ENCODE data around the gene ALLC. TPM values are rescaled to one million over a fixed set of nuclear protein-coding genes. Genes with fewer than 3 reads are reported as not detected.

The ALLC gene
- total RNA-seq, 1 experiment from 2014 or later = not detected

- no peaks in the 10 kb centered on the region for H3K9me3 Mint-ChIP-seq (ENCODE audit: unreplicated experiment)
- no peaks in the 10 kb centered on the region for H3K27me3 Mint-ChIP-seq (ENCODE audit: insufficient read depth, unreplicated experiment)
- no peak for DNase-seq (ENCODE audit: unreplicated experiment)
- H3K4me3 Mint-ChIP-seq (ENCODE audit: unreplicated experiment) = no peak overlapping the region
- H3K36me3 Mint-ChIP-seq (ENCODE audit: insufficient read depth, unreplicated experiment) = no peaks in the 10 kb centered on the region
- POLR2A ChIA-PET = no interaction called here
- TF ChIP-seq CTCF (IDR thresholded peaks at IDR 0.05; ENCODE audit: unreplicated experiment) = no peak
- no TSS peak for BruUV-seq (replicated peaks)
- no peak overlapping the region for H3K27ac Mint-ChIP-seq (ENCODE audit: low read depth, unreplicated experiment)
- intact Hi-C loops (cut with micrococcal nuclease) = no loop called here
- CTCF ChIA-PET = no interaction called here
- no peaks in the 10 kb centered on the region for H3K4me1 Mint-ChIP-seq (ENCODE audit: insufficient read depth, unreplicated experiment)
Measured at GRCh38 chr2:3641181-3641580, 16.8 kb upstream of the ALLC start.

GRCh38 chr2:3641841-3642421, 16.1 kb upstream of the ALLC start:
- no peak overlapping the region for H3K4me3 Mint-ChIP-seq (ENCODE audit: unreplicated experiment)
- no peaks in the 10 kb centered on the region for H3K9me3 Mint-ChIP-seq (ENCODE audit: unreplicated experiment)
- no peaks in the 10 kb centered on the region for H3K36me3 Mint-ChIP-seq (ENCODE audit: insufficient read depth, unreplicated experiment)
- no peaks in the 10 kb centered on the region for H3K4me1 Mint-ChIP-seq (ENCODE audit: insufficient read depth, unreplicated experiment)
- H3K27ac Mint-ChIP-seq (ENCODE audit: low read depth, unreplicated experiment) = no peak overlapping the region
- BruUV-seq (replicated peaks) = no TSS peak
- DNase-seq (ENCODE audit: unreplicated experiment) = no peak
- no peak for TF ChIP-seq CTCF (IDR thresholded peaks at IDR 0.05; ENCODE audit: unreplicated experiment)
- H3K27me3 Mint-ChIP-seq (ENCODE audit: insufficient read depth, unreplicated experiment) = no peaks in the 10 kb centered on the region
- CTCF ChIA-PET = interaction anchor here (0.6 kb wide), 1 partner anchor 10 kb away, joined by 4 read pairs; no protein-coding TSS in a partner anchor
- POLR2A ChIA-PET = interaction anchor here (0.8 to 1.0 kb wide), 2 partner anchors 19 to 21 kb away, joined by 3 to 4 read pairs; no protein-coding TSS in a partner anchor
- intact Hi-C loops (cut with micrococcal nuclease) = no loop called here

- Mint-ChIP-seq H3K4me1 (ENCODE audit: insufficient read depth, unreplicated experiment) (no peaks in the 10 kb centered on the region), H3K36me3 (ENCODE audit: insufficient read depth, unreplicated experiment) (no peaks in the 10 kb centered on the region), H3K27me3 (ENCODE audit: insufficient read depth, unreplicated experiment) (no peaks in the 10 kb centered on the region), H3K9me3 (ENCODE audit: unreplicated experiment) (no peaks in the 10 kb centered on the region), H3K4me3 (ENCODE audit: unreplicated experiment) (no peak overlapping the region), H3K27ac (ENCODE audit: low read depth, unreplicated experiment) (no peak overlapping the region)
- intact Hi-C loops (cut with micrococcal nuclease) = no loop called here
- no peak for TF ChIP-seq CTCF (IDR thresholded peaks at IDR 0.05; ENCODE audit: unreplicated experiment)
- no peak for DNase-seq (ENCODE audit: unreplicated experiment)
- CTCF ChIA-PET = interaction anchor here (0.6 to 1.0 kb wide), 2 partner anchors 8 to 9 kb away, joined by 3 to 4 read pairs; no protein-coding TSS in a partner anchor
- POLR2A ChIA-PET = interaction anchor here (0.7 to 1.0 kb wide), 3 partner anchors 19 to 62 kb away, joined by 3 to 4 read pairs (median 3); no protein-coding TSS in a partner anchor
- BruUV-seq (replicated peaks) = no TSS peak
Measured at GRCh38 chr2:3642521-3643215, 15.3 kb upstream of the ALLC start.

GRCh38 chr2:3643371-3644245, 14.4 kb upstream of the ALLC start:
- no peaks in the 10 kb centered on the region for H3K4me1 Mint-ChIP-seq (ENCODE audit: insufficient read depth, unreplicated experiment)
- no peak overlapping the region for H3K4me3 Mint-ChIP-seq (ENCODE audit: unreplicated experiment)
- BruUV-seq (replicated peaks) = no TSS peak
- no peaks in the 10 kb centered on the region for H3K9me3 Mint-ChIP-seq (ENCODE audit: unreplicated experiment)
- POLR2A ChIA-PET = interaction anchor here (1.0 to 1.3 kb wide), 2 partner anchors 65 to 263 kb away, joined by 3 read pairs; partner anchors contain the start of gene TRAPPC12
- CTCF ChIA-PET = interaction anchor here (0.8 to 1.0 kb wide), 2 partner anchors 8 to 9 kb away, joined by 3 to 4 read pairs; no protein-coding TSS in a partner anchor
- no peak overlapping the region for H3K27ac Mint-ChIP-seq (ENCODE audit: low read depth, unreplicated experiment)
- no peaks in the 10 kb centered on the region for H3K27me3 Mint-ChIP-seq (ENCODE audit: insufficient read depth, unreplicated experiment)
- H3K36me3 Mint-ChIP-seq (ENCODE audit: insufficient read depth, unreplicated experiment) = no peaks in the 10 kb centered on the region
- TF ChIP-seq CTCF (IDR thresholded peaks at IDR 0.05; ENCODE audit: unreplicated experiment) = no peak
- intact Hi-C loops (cut with micrococcal nuclease) = no loop called here
- no peak for DNase-seq (ENCODE audit: unreplicated experiment)

Data from MCF 10A (cell line).